GM06990 (cell line): ENCODE measurements around the gene MICALL2.

Experiments used
- DNase-seq: peaks from one replicate; pipeline ENCODE4 v3.0.0-alpha.2; 2011; ENCODE audit not compliant: insufficient read length; ENCODE audit errors: extremely low read depth
- H3K27me3 ChIP-seq: replicated peaks from 2 replicates; pipeline ENCODE4 v1.6.0; 2011; ENCODE audit warnings: low read length; ENCODE audit not compliant: control insufficient read depth, insufficient read depth
- H3K36me3 ChIP-seq: 2 replicates; pipeline ENCODE4 v1.5.1; 2011; ENCODE audit warnings: low read length; ENCODE audit not compliant: control insufficient read depth, insufficient read depth
- H3K4me3 ChIP-seq: replicated peaks from 2 replicates; pipeline ENCODE4 v1.5.1; 2011; ENCODE audit warnings: low read depth, mild to moderate bottlenecking, control low read depth, low read length
- TF ChIP-seq, protein P1 (sequence below): IDR thresholded peaks from 2 replicates; pipeline ENCODE4 v1.5.1; 2011; ENCODE audit warnings: low read length, control low read depth, mild to moderate bottlenecking, inconsistent platforms; ENCODE audit not compliant: insufficient read depth, poor library complexity, severe bottlenecking

MICALL2 gene

DNA sequence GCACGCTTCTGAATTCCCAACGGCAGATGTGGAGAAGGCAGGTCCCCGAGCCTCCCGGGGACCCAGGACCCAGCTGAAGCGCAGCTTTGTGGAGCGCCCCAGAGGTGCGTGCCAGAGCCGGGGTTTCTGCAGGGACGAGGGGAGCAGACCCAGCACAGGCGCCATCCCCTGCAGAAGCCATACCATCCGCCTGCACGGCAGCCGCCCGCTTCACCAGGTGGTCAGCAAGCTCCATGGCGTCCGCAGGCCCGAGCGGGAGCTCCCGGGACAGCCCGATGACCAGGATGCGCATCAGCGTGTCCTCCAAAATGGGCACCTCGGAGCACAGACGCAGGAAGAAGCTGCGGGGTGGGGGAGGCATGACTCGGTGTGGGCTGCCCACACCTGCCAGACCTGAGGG lies 34.3 kb upstream of the MICALL2 start:
- Histone ChIP-seq H3K27me3 (no peaks in the 10 kb centered on the region), H3K36me3 (peaks cover 42% of the 10 kb centered on the region), H3K4me3 (no peak overlapping the region)
- TF ChIP-seq, protein P1, sequence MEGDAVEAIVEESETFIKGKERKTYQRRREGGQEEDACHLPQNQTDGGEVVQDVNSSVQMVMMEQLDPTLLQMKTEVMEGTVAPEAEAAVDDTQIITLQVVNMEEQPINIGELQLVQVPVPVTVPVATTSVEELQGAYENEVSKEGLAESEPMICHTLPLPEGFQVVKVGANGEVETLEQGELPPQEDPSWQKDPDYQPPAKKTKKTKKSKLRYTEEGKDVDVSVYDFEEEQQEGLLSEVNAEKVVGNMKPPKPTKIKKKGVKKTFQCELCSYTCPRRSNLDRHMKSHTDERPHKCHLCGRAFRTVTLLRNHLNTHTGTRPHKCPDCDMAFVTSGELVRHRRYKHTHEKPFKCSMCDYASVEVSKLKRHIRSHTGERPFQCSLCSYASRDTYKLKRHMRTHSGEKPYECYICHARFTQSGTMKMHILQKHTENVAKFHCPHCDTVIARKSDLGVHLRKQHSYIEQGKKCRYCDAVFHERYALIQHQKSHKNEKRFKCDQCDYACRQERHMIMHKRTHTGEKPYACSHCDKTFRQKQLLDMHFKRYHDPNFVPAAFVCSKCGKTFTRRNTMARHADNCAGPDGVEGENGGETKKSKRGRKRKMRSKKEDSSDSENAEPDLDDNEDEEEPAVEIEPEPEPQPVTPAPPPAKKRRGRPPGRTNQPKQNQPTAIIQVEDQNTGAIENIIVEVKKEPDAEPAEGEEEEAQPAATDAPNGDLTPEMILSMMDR = no peak
- no peak for DNase-seq

DNA sequence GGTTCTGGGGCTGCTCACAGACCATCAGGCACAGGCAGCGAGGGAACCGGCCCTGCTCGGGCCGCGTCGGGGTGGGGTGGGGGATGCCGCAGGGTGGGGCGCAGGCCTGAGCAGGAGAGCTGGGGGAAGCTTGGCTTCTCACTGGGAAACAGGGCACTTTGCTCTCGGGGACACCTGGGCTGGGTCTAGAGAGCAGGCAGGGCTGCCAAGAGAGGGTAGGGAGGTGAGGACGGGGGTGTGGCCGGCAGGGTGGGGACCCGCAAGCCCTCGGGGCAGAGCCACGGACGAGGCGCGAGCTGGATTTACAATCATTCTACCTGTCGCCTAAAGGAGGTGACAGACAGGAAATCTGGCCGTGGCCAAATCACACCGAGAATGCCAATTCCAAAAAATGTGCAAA lies 33.9 kb upstream of the MICALL2 start:
- no peak for DNase-seq
- Histone ChIP-seq H3K4me3 (no peak overlapping the region), H3K36me3 (peaks cover 41% of the 10 kb centered on the region), H3K27me3 (no peaks in the 10 kb centered on the region)
- TF ChIP-seq, protein P1 = no peak

- no peak overlapping the region for H3K4me3 ChIP-seq
- DNase-seq = no peak
- TF ChIP-seq, protein P1 = no peak
- peaks cover 43% of the 10 kb centered on the region for H3K36me3 ChIP-seq
- no peaks in the 10 kb centered on the region for H3K27me3 ChIP-seq
These were observed 33.4 kb upstream of the MICALL2 start for GRCh38 chr7:1492640-1493039.

DNA sequence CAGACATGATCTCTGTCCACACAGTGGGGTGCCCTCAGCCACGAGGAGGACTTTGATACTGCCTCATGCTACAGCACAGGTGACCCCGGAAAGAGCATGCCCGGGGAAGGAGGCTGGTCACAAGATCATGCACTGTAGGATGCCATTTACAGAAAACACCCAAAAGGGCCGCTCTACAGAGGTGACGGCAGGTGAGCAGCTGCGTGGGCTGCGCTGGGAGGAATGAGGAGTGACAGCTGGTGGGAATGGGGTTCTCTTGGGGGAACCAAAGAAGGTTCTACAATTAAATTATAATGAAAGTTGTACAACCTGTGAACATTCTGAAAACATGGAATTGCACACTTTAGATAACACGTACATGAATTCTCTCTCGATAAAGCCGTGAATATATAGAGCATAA lies 33.0 kb upstream of the MICALL2 start:
- TF ChIP-seq, protein P1 = no peak
- peaks cover 43% of the 10 kb centered on the region for H3K36me3 ChIP-seq
- H3K27me3 ChIP-seq = no peaks in the 10 kb centered on the region

GRCh38 chr7:1490837-1491236 lies 31.6 kb upstream of the MICALL2 start:
- Histone ChIP-seq H3K4me3 (no peak overlapping the region), H3K27me3 (no peaks in the 10 kb centered on the region), H3K36me3 (peaks cover 39% of the 10 kb centered on the region)
- no peak for DNase-seq
- TF ChIP-seq, protein P1 = no peak

More for the DNA sequence above, 33.0 kb upstream of the MICALL2 start:
- no peak overlapping the region for H3K4me3 ChIP-seq
- no peak for DNase-seq

- Histone ChIP-seq H3K36me3 (peaks cover 35% of the 10 kb centered on the region), H3K27me3 (no peaks in the 10 kb centered on the region), H3K4me3 (no peak overlapping the region)
- TF ChIP-seq, protein P1 = no peak
- no peak for DNase-seq
These were observed 30.1 kb upstream of the MICALL2 start for GRCh38 chr7:1489336-1489735.
